GM19328 (cell line): ENCODE data around the gene PLCZ1.

Experiments used
- ATAC-seq: cut with Tn5 transposase; IDR thresholded peaks from one replicate; pipeline ENCODE4 v1.9.1; 2021; ENCODE audit warnings: mild to moderate bottlenecking, moderate library complexity; ENCODE audit not compliant: unreplicated experiment

PLCZ1 gene

GRCh38 chr12:18640321-18640955 is 97.4 kb downstream of the PLCZ1 start:
- ATAC-seq = no peak

GRCh38 chr12:18634382-18634781 is 103.4 kb downstream of the PLCZ1 start:
- no peak for ATAC-seq
